Naive thymus-derived CD4-positive, alpha-beta T cell (primary cell): Measurements from ENCODE around the gene SCGN. TPM values are rescaled to one million over a fixed set of nuclear protein-coding genes. Genes with fewer than 3 reads are reported as not detected.

Source experiments
- ATAC-seq: fragments of 150-1000 bp; cut with Tn5 transposase; 2 replicates; pipeline ENCODE4 v1.10.0; 2021; ENCODE audit warnings: mild to moderate bottlenecking, moderate library complexity
- CTCF ChIA-PET: fragments of 350-600 bp; sonication (Branson Sonifier 250); formaldehyde crosslinking; loops from one replicate; lab custom pipeline; 2021; ENCODE audit warnings: antibody characterized with exemption; lab: Charles Lee
- POLR2A ChIA-PET: fragments of 350-600 bp; sonication (Branson Sonifier 250); formaldehyde crosslinking; loops from one replicate; lab custom pipeline; 2021; ENCODE audit warnings: antibody characterized with exemption, inconsistent platforms; lab: Charles Lee
- DNase-seq, 9 donors: peaks; one replicate each; pipeline versions ENCODE4 v3.0.0 to v3.0.0-alpha.2; 2020 to 2022; ENCODE audit warnings: mixed read lengths in 1 of 9
- H3K27ac ChIP-seq: one replicate; pipeline ENCODE4 v1.7.0; 2013; ENCODE audit warnings: mild to moderate bottlenecking, low read depth, low read length, moderate library complexity
- H3K27me3 ChIP-seq, 2 donors: one replicate each; pipeline ENCODE4 v1.7.0; 2013; ENCODE audit warnings: low read length in 2 of 2, mild to moderate bottlenecking in 2 of 2, moderate library complexity in 2 of 2; ENCODE audit not compliant: control insufficient read depth in 2 of 2, insufficient read depth in 2 of 2
- H3K36me3 ChIP-seq, 3 experiments: 1 replicate in 2 of 3; 2 replicates in 1 of 3; pipeline ENCODE4 v1.7.0; 2013; ENCODE audit warnings: low read length in 3 of 3, mild to moderate bottlenecking in 3 of 3, moderate library complexity in 1 of 3; ENCODE audit not compliant: insufficient read depth in 3 of 3, control insufficient read depth in 2 of 3
- H3K4me1 ChIP-seq, 2 donors: one replicate each; pipeline ENCODE4 v1.7.0; 2013; ENCODE audit warnings: low read length in 2 of 2, mild to moderate bottlenecking in 2 of 2, moderate library complexity in 1 of 2; ENCODE audit not compliant: control insufficient read depth in 2 of 2, insufficient read depth in 2 of 2
- H3K4me3 ChIP-seq: 2 replicates; pipeline ENCODE4 v1.7.0; 2013; ENCODE audit warnings: mild to moderate bottlenecking, low read length
- H3K9me3 ChIP-seq, 3 experiments: 1 replicate in 2 of 3; 2 replicates in 1 of 3; pipeline ENCODE4 v1.7.0; 2013; ENCODE audit warnings: low read length in 3 of 3; ENCODE audit not compliant: control insufficient read depth in 2 of 3
- H3K27ac Mint-ChIP-seq, 9 donors: one replicate each; pipeline ENCODE4 v1.8.0; 2020 to 2022; ENCODE audit warnings: mixed read lengths in 9 of 9, mild to moderate bottlenecking in 8 of 9, moderate library complexity in 5 of 9, inconsistent platforms in 2 of 9
- H3K27me3 Mint-ChIP-seq, 5 donors: one replicate each; pipeline ENCODE4 v1.8.0; 2021 to 2022; ENCODE audit warnings: mixed read lengths in 5 of 5, mild to moderate bottlenecking in 1 of 5
- H3K36me3 Mint-ChIP-seq, 5 donors: one replicate each; pipeline ENCODE4 v1.8.0; 2020 to 2022; ENCODE audit warnings: mixed read lengths in 5 of 5, mild to moderate bottlenecking in 3 of 5, inconsistent platforms in 1 of 5
- H3K4me1 Mint-ChIP-seq, 7 donors: one replicate each; pipeline ENCODE4 v1.8.0; 2020 to 2022; ENCODE audit warnings: mixed read lengths in 7 of 7, mild to moderate bottlenecking in 3 of 7, inconsistent platforms in 1 of 7
- H3K4me3 Mint-ChIP-seq, 10 donors: one replicate each; pipeline ENCODE4 v1.8.0; 2020 to 2022; ENCODE audit warnings: mild to moderate bottlenecking in 10 of 10, mixed read lengths in 10 of 10, moderate library complexity in 6 of 10, inconsistent platforms in 2 of 10
- H3K9me3 Mint-ChIP-seq, 11 donors: one replicate each; pipeline ENCODE4 v1.8.0; 2020 to 2022; ENCODE audit warnings: mixed read lengths in 11 of 11, mild to moderate bottlenecking in 4 of 11, inconsistent platforms in 1 of 11, moderate library complexity in 1 of 11
- intact Hi-C, 2 donors: fragments of 100-400 bp; cut with micrococcal nuclease; formaldehyde crosslinking; loops; one replicate each; pipeline ENCODE4 v1.15.1; 2023
- polyA plus RNA-seq, 2 donors: library from polyadenylated mRNA; unstranded; fragments of 300-500 nt; fragmentation: Illumina TruSeq; gene quantifications; one replicate each; pipeline ENCODE4 v1.2.3, GENCODE V29; 2021
- total RNA-seq, 6 experiments: library from RNA in 5 of 6; stranded (reverse) in 5 of 6; gene quantifications; 1 replicate in 5 of 6; 2 replicates in 1 of 6; pipeline ENCODE4 v1.2.3 and lab custom pipeline; 2021 to 2026

The SCGN gene
- total and polyA plus RNA-seq, 7 experiments from 2014 or later = not detected

GRCh38 chr6:25675167-25675566 is 23.2 kb downstream of the SCGN start:
- Histone ChIP-seq H3K9me3 (no peaks in the 10 kb centered on the region), H3K4me1 (no peaks in the 10 kb centered on the region), H3K27me3 (no peaks in the 10 kb centered on the region), H3K4me3 (no peak overlapping the region), H3K27ac (no peak overlapping the region), H3K36me3 (no peaks in the 10 kb centered on the region)
- DNase-seq (no peak), ATAC-seq (no peak)
- Mint-ChIP-seq H3K4me3 (no peak overlapping the region), H3K36me3 (no peaks in the 10 kb centered on the region), H3K9me3 (peaks cover 0 to 1% (median 0%) of the 10 kb centered on the region in 11 donors), H3K27me3 (peaks cover 6 to 20% (median 12%) of the 10 kb centered on the region in 5 donors), H3K27ac (no peak overlapping the region), H3K4me1 (peaks cover 0 to 2% (median 0%) of the 10 kb centered on the region in 7 donors)
- ChIA-PET POLR2A (no interaction called here), CTCF (no interaction called here)
- intact Hi-C loops = no loop called here

- ATAC-seq = no peak
- Histone ChIP-seq H3K4me3 (no peak overlapping the region), H3K27ac (no peak overlapping the region), H3K27me3 (no peaks in the 10 kb centered on the region), H3K4me1 (no peaks in the 10 kb centered on the region), H3K9me3 (no peaks in the 10 kb centered on the region), H3K36me3 (no peaks in the 10 kb centered on the region)
- Mint-ChIP-seq H3K4me1 (peaks cover 0 to 2% (median 0%) of the 10 kb centered on the region in 7 donors), H3K9me3 (peaks cover 0 to 1% (median 0%) of the 10 kb centered on the region in 11 donors), H3K4me3 (no peak overlapping the region), H3K36me3 (no peaks in the 10 kb centered on the region), H3K27me3 (peaks cover 6 to 24% (median 14%) of the 10 kb centered on the region in 5 donors), H3K27ac (no peak overlapping the region)
- DNase-seq = no peak
- intact Hi-C loops = no loop called here
- ChIA-PET POLR2A (no interaction called here), CTCF (no interaction called here)
These were observed 24.8 kb downstream of the SCGN start for GRCh38 chr6:25676775-25677174.

- Histone ChIP-seq H3K4me3 (no peak overlapping the region), H3K9me3 (no peaks in the 10 kb centered on the region), H3K4me1 (no peaks in the 10 kb centered on the region), H3K36me3 (no peaks in the 10 kb centered on the region), H3K27ac (no peak overlapping the region), H3K27me3 (peaks cover 0 to 4% of the 10 kb centered on the region in 2 donors)
- Mint-ChIP-seq H3K4me1 (no peaks in the 10 kb centered on the region), H3K4me3 (no peak overlapping the region), H3K27me3 (peaks cover 9 to 26% (median 13%) of the 10 kb centered on the region in 5 donors), H3K36me3 (no peaks in the 10 kb centered on the region), H3K9me3 (peaks cover 0 to 4% (median 0%) of the 10 kb centered on the region in 11 donors), H3K27ac (no peak overlapping the region)
- ATAC-seq (no peak), DNase-seq (no peak)
- ChIA-PET CTCF (no interaction called here), POLR2A (no interaction called here)
- intact Hi-C loops = no loop called here
These were observed 29.8 kb downstream of the SCGN start for GRCh38 chr6:25681848-25682247.

GRCh38 chr6:25682324-25682723 is 30.3 kb downstream of the SCGN start:
- DNase-seq (no peak), ATAC-seq (no peak)
- H3K36me3 ChIP-seq = no peaks in the 10 kb centered on the region
- H3K9me3 ChIP-seq = no peaks in the 10 kb centered on the region
- no peak overlapping the region for H3K27ac ChIP-seq
- Mint-ChIP-seq H3K27ac (no peak overlapping the region), H3K4me3 (no peak overlapping the region), H3K4me1 (no peaks in the 10 kb centered on the region), H3K9me3 (peaks cover 0 to 4% (median 0%) of the 10 kb centered on the region in 11 donors), H3K27me3 (peaks cover 9 to 28% (median 13%) of the 10 kb centered on the region in 5 donors), H3K36me3 (no peaks in the 10 kb centered on the region)
- intact Hi-C loops = no loop called here
- CTCF ChIA-PET = no interaction called here
- H3K27me3 ChIP-seq = peaks cover 0 to 4% of the 10 kb centered on the region in 2 donors
- POLR2A ChIA-PET = no interaction called here
- H3K4me1 ChIP-seq = no peaks in the 10 kb centered on the region
- H3K4me3 ChIP-seq = no peak overlapping the region

- Mint-ChIP-seq H3K27me3 (peaks cover 17 to 34% (median 19%) of the 10 kb centered on the region in 5 donors), H3K9me3 (peaks cover 0 to 4% (median 0%) of the 10 kb centered on the region in 11 donors), H3K4me1 (no peaks in the 10 kb centered on the region), H3K27ac (no peak overlapping the region), H3K4me3 (no peak overlapping the region), H3K36me3 (no peaks in the 10 kb centered on the region)
- DNase-seq (no peak), ATAC-seq (no peak)
- no peak overlapping the region for H3K27ac ChIP-seq
- no peaks in the 10 kb centered on the region for H3K4me1 ChIP-seq
- ChIA-PET CTCF (no interaction called here), POLR2A (no interaction called here)
- H3K4me3 ChIP-seq = no peak overlapping the region
- intact Hi-C loops = no loop called here
- H3K9me3 ChIP-seq = no peaks in the 10 kb centered on the region
- H3K27me3 ChIP-seq = peaks cover 0 to 4% of the 10 kb centered on the region in 2 donors
- no peaks in the 10 kb centered on the region for H3K36me3 ChIP-seq
These were observed 32.5 kb downstream of the SCGN start for GRCh38 chr6:25684565-25684964.

- ChIA-PET CTCF (no interaction called here), POLR2A (no interaction called here)
- no peak overlapping the region for H3K27ac Mint-ChIP-seq
- H3K27ac ChIP-seq = no peak overlapping the region
- H3K4me1 Mint-ChIP-seq = no peaks in the 10 kb centered on the region
- H3K4me3 Mint-ChIP-seq = no peak overlapping the region
- DNase-seq = no peak
- ATAC-seq = no peak
- no peak overlapping the region for H3K4me3 ChIP-seq
- H3K36me3 Mint-ChIP-seq = no peaks in the 10 kb centered on the region
- peaks cover 17 to 39% (median 26%) of the 10 kb centered on the region in 5 donors for H3K27me3 Mint-ChIP-seq
- peaks cover 0 to 4% (median 0%) of the 10 kb centered on the region in 11 donors for H3K9me3 Mint-ChIP-seq
- no peaks in the 10 kb centered on the region for H3K9me3 ChIP-seq
- H3K4me1 ChIP-seq = no peaks in the 10 kb centered on the region
- intact Hi-C loops = no loop called here
- no peaks in the 10 kb centered on the region for H3K36me3 ChIP-seq
- peaks cover 0 to 4% of the 10 kb centered on the region in 2 donors for H3K27me3 ChIP-seq
These were observed 33.2 kb downstream of the SCGN start for GRCh38 chr6:25685251-25685650.

- H3K27ac ChIP-seq = no peak overlapping the region
- H3K4me1 ChIP-seq = no peaks in the 10 kb centered on the region
- Mint-ChIP-seq H3K27ac (no peak overlapping the region), H3K27me3 (peaks cover 19 to 42% (median 28%) of the 10 kb centered on the region in 5 donors), H3K36me3 (no peaks in the 10 kb centered on the region), H3K9me3 (peaks cover 0 to 4% (median 0%) of the 10 kb centered on the region in 11 donors), H3K4me1 (no peaks in the 10 kb centered on the region), H3K4me3 (no peak overlapping the region)
- POLR2A ChIA-PET = no interaction called here
- CTCF ChIA-PET = no interaction called here
- no peaks in the 10 kb centered on the region for H3K36me3 ChIP-seq
- DNase-seq (no peak), ATAC-seq (no peak)
- H3K4me3 ChIP-seq = no peak overlapping the region
- no peaks in the 10 kb centered on the region for H3K9me3 ChIP-seq
- H3K27me3 ChIP-seq = peaks cover 0 to 4% of the 10 kb centered on the region in 2 donors
- intact Hi-C loops = no loop called here
These were observed 33.9 kb downstream of the SCGN start for GRCh38 chr6:25685896-25686295.
